GM23248 (cell line): ENCODE results near the gene ARR3. TPM values are rescaled to one million over a fixed set of nuclear protein-coding genes. Genes with fewer than 3 reads are reported as not detected.
A peak's percentile ranks its signal among the peaks of the same experiment; 100 is the strongest.
"Not testable (repeated sequence)": the region's sequence is repeated elsewhere in the genome, so short reads cannot be mapped to it uniquely, and the experiment has no call there.

ENCODE experiments used
- DNase-seq: peaks from one replicate; pipeline ENCODE4 v3.0.0-alpha.2; 2015
- H2AFZ ChIP-seq: fragments of 200-600 bp; sonication (generic); 2 replicates; pipeline ENCODE4 v1.6.1; 2016; ENCODE audit warnings: antibody characterized with exemption
- H3F3A ChIP-seq: fragments of 200-600 bp; sonication (generic); 2 replicates; pipeline ENCODE4 v1.6.1; 2016; ENCODE audit warnings: mild to moderate bottlenecking, antibody characterized with exemption, mixed run types; ENCODE audit not compliant: insufficient read depth
- H3K27ac ChIP-seq: fragments of 200-600 bp; sonication (generic); 2 replicates; pipeline ENCODE4 v1.5.1; 2016; ENCODE audit warnings: mild to moderate bottlenecking
- H3K27me3 ChIP-seq: fragments of 200-600 bp; sonication (generic); replicated peaks from 2 replicates; pipeline ENCODE4 v1.6.1; 2016; ENCODE audit warnings: mild to moderate bottlenecking; ENCODE audit not compliant: insufficient read depth
- H3K36me3 ChIP-seq: fragments of 200-600 bp; sonication (generic); 2 replicates; pipeline ENCODE4 v1.6.1; 2016; ENCODE audit warnings: low read depth, mild to moderate bottlenecking
- H3K4me1 ChIP-seq: fragments of 200-600 bp; sonication (generic); 2 replicates; pipeline ENCODE4 v1.6.1; 2016; ENCODE audit warnings: mild to moderate bottlenecking; ENCODE audit not compliant: insufficient read depth
- H3K4me2 ChIP-seq: fragments of 200-600 bp; sonication (generic); one replicate; pipeline ENCODE4 v1.6.1; 2016; ENCODE audit warnings: mild to moderate bottlenecking; ENCODE audit not compliant: unreplicated experiment
- H3K4me3 ChIP-seq: fragments of 200-600 bp; sonication (generic); 2 replicates; pipeline ENCODE4 v1.5.1; 2016; ENCODE audit warnings: mild to moderate bottlenecking
- H3K79me2 ChIP-seq: fragments of 200-600 bp; sonication (generic); 2 replicates; pipeline ENCODE4 v1.6.1; 2016; ENCODE audit warnings: mild to moderate bottlenecking; ENCODE audit not compliant: insufficient read depth
- H3K9ac ChIP-seq: fragments of 200-600 bp; sonication (generic); 2 replicates; pipeline ENCODE4 v1.6.1; 2016; ENCODE audit warnings: mild to moderate bottlenecking
- H3K9me2 ChIP-seq: fragments of 200-600 bp; sonication (generic); 2 replicates; pipeline ENCODE4 v1.6.1; 2016; ENCODE audit warnings: mixed run types, mild to moderate bottlenecking, moderate library complexity; ENCODE audit not compliant: insufficient read depth
- H3K9me3 ChIP-seq: fragments of 200-600 bp; sonication (generic); one replicate; pipeline ENCODE4 v1.6.1; 2017; ENCODE audit warnings: low read depth
- H4K20me1 ChIP-seq: fragments of 200-600 bp; sonication (generic); 2 replicates; pipeline ENCODE4 v1.6.0; 2016; ENCODE audit not compliant: insufficient read depth
- EZH2 ChIP-seq: fragments of 200-600 bp; sonication (generic); IDR thresholded peaks from 2 replicates; pipeline ENCODE4 v1.6.1; 2018; ENCODE audit warnings: antibody characterized with exemption, mild to moderate bottlenecking; ENCODE audit not compliant: insufficient read depth, poor library complexity, severe bottlenecking
- EZH2phosphoT487 ChIP-seq: fragments of 200-600 bp; sonication (generic); IDR thresholded peaks from 2 replicates; pipeline ENCODE4 v1.6.1; 2018; ENCODE audit warnings: antibody characterized with exemption, moderate library complexity, mild to moderate bottlenecking, low read depth; ENCODE audit not compliant: insufficient read depth
- WGBS, 2 experiments: methylation state at CpG; one replicate each; pipeline ENCODE4 v1.1.6; 2015 to 2017; ENCODE audit warnings: low lambda C conversion rate in 2 of 2, low coverage in 1 of 2; ENCODE audit errors: missing lambda C conversion rate in 2 of 2; 5-methylcytosine and 5-hydroxymethylcytosine counted together
- in situ Hi-C: fragments of 300-500 bp; cut with MboI; formaldehyde crosslinking; loops from 2 replicates; pipeline ENCODE4 v1.15.0; 2020
- polyA plus RNA-seq: library from polyadenylated mRNA; unstranded; fragments of >200 nt; fragmentation: Nextera tagmentation; extraction: Ambion mirVana; gene quantifications from 2 replicates; pipeline ENCODE4 v1.2.1, GENCODE V29; 2016
- total RNA-seq: library from RNA; depleted of rRNA; stranded (reverse); fragments of >200 nt; shearing (Covaris generic); gene quantifications from 2 replicates; pipeline ENCODE4 v1.2.3, GENCODE V29; 2014

Gene ARR3
- total and polyA plus RNA-seq, 2 experiments from 2014 or later, result not detected

DNA sequence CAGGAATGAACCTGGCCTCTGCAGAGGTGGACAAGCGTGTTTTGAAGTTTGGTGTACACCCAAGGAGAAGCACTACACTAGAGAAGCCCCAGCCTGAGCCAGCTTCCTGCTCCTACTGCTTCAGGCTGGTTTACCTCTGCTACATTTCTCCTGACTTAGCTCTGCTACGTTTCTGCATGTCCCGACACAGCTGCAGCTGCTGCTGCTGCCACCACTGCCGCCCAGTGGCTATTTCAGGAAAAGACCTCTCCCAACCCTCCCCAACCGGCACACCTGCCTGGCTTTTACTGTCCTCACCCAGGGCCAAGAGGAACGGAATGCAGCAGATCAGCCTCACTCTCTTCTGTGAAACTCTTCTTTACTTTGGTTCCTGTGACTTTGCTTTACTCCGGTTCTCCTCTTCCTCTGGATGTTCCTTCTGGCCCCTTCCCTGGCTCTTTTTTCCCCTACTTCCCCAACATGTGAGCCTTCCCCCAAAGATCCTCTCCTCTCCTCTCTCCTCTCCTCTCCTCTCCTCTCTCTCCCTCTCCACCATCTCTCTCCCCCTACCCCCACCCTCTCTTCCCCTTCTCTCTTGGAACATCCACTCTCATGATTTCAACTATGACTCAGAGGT lies 5.1 kb upstream of the ARR3 start:
- Histone ChIP-seq H3K4me3 (no peak overlapping the region), H3K27me3 (no peaks in the 10 kb centered on the region), H3K4me2 (no peak overlapping the region), H3K4me1 (no peaks in the 10 kb centered on the region), H3K9ac (no peak overlapping the region), H2AFZ (no peak overlapping the region), H3K9me3 (no peaks in the 10 kb centered on the region), H3F3A (no peaks in the 10 kb centered on the region), H4K20me1 (no peaks in the 10 kb centered on the region), H3K9me2 (no peaks in the 10 kb centered on the region), H3K36me3 (no peaks in the 10 kb centered on the region), H3K27ac (no peak overlapping the region), H3K79me2 (no peaks in the 10 kb centered on the region)
- in situ Hi-C loops, result no loop called here
- TF ChIP-seq EZH2 (no peak), EZH2phosphoT487 (no peak)
- peak; percentile 61 for DNase-seq
- 13 to 60% methylated on average over 2 to 7 of the region's 7 CpGs for WGBS, 2 experiments

DNA sequence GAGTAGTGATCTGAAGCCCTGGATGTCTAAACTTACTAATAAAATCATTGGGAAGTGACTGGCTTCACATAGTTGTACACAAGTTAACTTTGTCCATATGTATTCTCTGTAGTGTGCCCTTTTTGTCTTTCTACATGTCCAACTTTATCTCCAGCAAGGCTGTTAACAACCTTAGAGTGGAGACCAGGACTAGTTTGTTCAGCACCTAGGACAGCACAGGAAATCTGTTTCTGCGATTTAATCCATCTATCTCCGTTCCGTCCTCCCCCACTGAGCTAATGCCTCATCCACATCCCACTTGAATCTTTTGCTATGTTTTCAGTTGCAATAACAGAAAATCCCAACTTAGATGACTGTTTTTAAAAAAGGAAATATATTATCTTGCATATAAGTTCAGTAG lies 3.4 kb upstream of the ARR3 start:
- no peaks in the 10 kb centered on the region for H3K27me3 ChIP-seq
- DNase-seq, result no peak
- no peak overlapping the region for H3K9ac ChIP-seq
- H3K27ac ChIP-seq, result no peak overlapping the region
- H3K9me3 ChIP-seq, result no peaks in the 10 kb centered on the region
- no peak overlapping the region for H3K4me3 ChIP-seq
- H2AFZ ChIP-seq, result no peak overlapping the region
- no peak overlapping the region for H3K4me2 ChIP-seq
- TF ChIP-seq EZH2 (no peak), EZH2phosphoT487 (no peak)
- 45 to 46% methylated on average over 3 of the region's 3 CpGs for WGBS, 2 experiments
- no peaks in the 10 kb centered on the region for H3K4me1 ChIP-seq
- no peaks in the 10 kb centered on the region for H3K36me3 ChIP-seq
- H4K20me1 ChIP-seq, result no peaks in the 10 kb centered on the region
- H3F3A ChIP-seq, result no peaks in the 10 kb centered on the region
- no peaks in the 10 kb centered on the region for H3K9me2 ChIP-seq
- in situ Hi-C loops, result no loop called here
- no peaks in the 10 kb centered on the region for H3K79me2 ChIP-seq

DNA sequence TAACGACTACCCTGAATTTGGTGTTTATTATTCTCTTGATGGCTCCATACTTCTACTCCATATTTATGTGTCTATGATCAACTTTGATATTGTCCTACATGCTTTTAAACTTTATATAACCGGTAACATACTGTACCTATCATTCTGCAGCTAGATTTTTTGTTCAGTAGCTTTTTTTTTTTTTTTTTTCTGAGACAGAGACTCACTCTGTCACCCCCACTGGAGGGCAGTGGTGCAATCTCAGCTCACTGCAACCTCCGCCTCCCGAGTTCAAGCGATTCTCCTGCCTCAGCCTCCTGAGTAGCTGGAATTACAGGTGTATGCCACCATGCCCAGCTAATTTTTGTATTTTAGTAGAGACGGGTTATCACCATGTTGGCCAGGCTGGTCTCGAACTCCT lies 5.9 kb downstream of the ARR3 start:
- H4K20me1 ChIP-seq, H3K9me2 ChIP-seq, H3K36me3 ChIP-seq, H3K27ac ChIP-seq, H3K79me2 ChIP-seq, H3K4me3 ChIP-seq, in situ Hi-C loops, DNase-seq, H3K9me3 ChIP-seq, H3F3A ChIP-seq, H3K9ac ChIP-seq, H3K4me2 ChIP-seq, H2AFZ ChIP-seq, H3K4me1 ChIP-seq, H3K27me3 ChIP-seq: not testable (repeated sequence)
- 81 to 90% methylated on average over 7 of the region's 7 CpGs for WGBS, 2 experiments

DNA sequence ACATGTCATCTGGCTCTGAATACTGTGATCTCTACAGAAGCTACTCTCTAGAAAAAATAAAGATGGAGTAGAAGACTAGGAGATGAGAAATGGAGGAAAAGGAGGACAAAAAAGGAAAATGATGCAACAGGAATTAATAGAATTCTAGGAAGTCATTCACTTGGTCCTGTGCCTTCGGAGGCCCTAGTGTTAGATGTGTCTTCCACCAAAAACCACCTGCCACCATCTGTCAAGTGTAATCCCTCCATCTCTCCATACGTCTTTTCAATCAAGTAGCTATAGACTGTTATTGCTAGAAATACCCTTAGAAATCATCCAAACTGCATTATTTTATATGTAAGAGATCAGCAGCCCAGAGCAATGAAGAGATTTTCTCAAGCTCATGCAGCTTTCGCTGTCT lies 10.9 kb downstream of the ARR3 start:
- Histone ChIP-seq H3K4me1 (no peaks in the 10 kb centered on the region), H2AFZ (no peak overlapping the region), H3K27me3 (no peaks in the 10 kb centered on the region), H3F3A (no peaks in the 10 kb centered on the region), H3K9me3 (no peaks in the 10 kb centered on the region), H3K27ac (no peak overlapping the region), H3K9me2 (no peaks in the 10 kb centered on the region), H4K20me1 (no peaks in the 10 kb centered on the region), H3K9ac (no peak overlapping the region), H3K79me2 (no peaks in the 10 kb centered on the region), H3K36me3 (no peaks in the 10 kb centered on the region), H3K4me2 (no peak overlapping the region), H3K4me3 (no peak overlapping the region)
- 88 to 99% methylated on average over 3 of the region's 3 CpGs for WGBS, 2 experiments
- TF ChIP-seq EZH2phosphoT487 (no peak), EZH2 (no peak)
- in situ Hi-C loops, result no loop called here
- no peak for DNase-seq

DNA sequence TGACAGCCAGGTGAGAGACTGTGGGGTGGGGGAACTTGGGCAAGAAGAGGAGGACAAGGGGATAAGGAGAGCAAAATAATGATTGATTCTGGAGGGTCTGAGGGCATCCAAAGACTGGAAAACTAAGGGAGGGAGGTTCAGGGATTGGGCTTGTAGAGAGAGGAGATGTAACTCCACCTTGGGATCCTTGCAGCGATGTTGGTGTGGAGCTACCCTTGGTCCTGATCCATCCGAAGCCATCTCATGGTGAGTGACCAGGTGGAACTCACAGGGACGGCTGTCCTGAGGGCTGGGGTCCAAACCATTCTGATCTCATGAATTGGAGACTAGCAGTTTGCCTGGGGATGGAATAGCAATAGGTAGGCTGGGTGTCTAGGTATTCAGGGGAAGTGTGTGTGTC lies 12.4 kb downstream of the ARR3 start:
- H3K4me3 ChIP-seq, result no peak overlapping the region
- no peak overlapping the region for H3K4me2 ChIP-seq
- H3K27me3 ChIP-seq, result no peaks in the 10 kb centered on the region
- in situ Hi-C loops, result no loop called here
- no peak overlapping the region for H2AFZ ChIP-seq
- no peak overlapping the region for H3K27ac ChIP-seq
- no peaks in the 10 kb centered on the region for H3K4me1 ChIP-seq
- H3K9ac ChIP-seq, result no peak overlapping the region
- H3K79me2 ChIP-seq, result no peaks in the 10 kb centered on the region
- no peaks in the 10 kb centered on the region for H3K36me3 ChIP-seq
- DNase-seq, result no peak
- H3F3A ChIP-seq, result no peaks in the 10 kb centered on the region
- WGBS, 2 experiments, result 97 to 100% methylated on average over 3 of the region's 3 CpGs
- no peak for TF ChIP-seq EZH2
- no peak for TF ChIP-seq EZH2phosphoT487
- no peaks in the 10 kb centered on the region for H3K9me3 ChIP-seq
- no peaks in the 10 kb centered on the region for H3K9me2 ChIP-seq
- H4K20me1 ChIP-seq, result no peaks in the 10 kb centered on the region
